ENCODE results near the gene WIPF3. TPM values are rescaled to one million over a fixed set of nuclear protein-coding genes. Genes with fewer than 3 reads are reported as not detected.

Gene WIPF3
- total RNA-seq, 1 experiment from 2014 or later, result 11.6 TPM

DNA sequence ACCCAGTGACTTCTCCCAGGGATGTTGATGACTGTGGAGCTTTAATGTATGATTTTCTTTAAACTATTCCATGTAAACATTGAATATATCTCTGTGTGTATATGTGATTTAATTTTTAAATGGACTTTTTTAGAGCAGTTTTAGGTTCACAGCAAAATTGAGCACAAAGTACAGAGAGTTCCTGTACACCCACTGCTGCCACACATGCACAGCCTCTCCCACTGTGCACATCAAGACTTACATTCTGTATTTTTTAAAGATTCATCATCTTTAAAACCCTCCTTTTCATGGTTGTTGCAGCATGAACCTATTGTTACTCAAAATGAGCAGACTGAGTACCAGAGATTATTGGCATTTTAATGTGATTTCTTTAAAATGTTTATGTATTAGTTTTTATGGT, 51.3 kb downstream of the WIPF3 start:
- Histone ChIP-seq H2AFZ (ENCODE audit: low read length) (no peak overlapping the region), H2BK5ac (ENCODE audit: insufficient read length, low read length) (no peak overlapping the region), H3K9me3 (ENCODE audit: control insufficient read depth, low read depth, low read length) (no peaks in the 10 kb centered on the region), H3K79me1 (ENCODE audit: insufficient read depth, low read depth, low read length, poor library complexity, severe bottlenecking) (no peaks in the 10 kb centered on the region), H2BK120ac (ENCODE audit: low read depth, low read length, poor library complexity, severe bottlenecking) (no peak overlapping the region), H2BK20ac (ENCODE audit: low read depth, low read length, poor library complexity, severe bottlenecking) (no peak overlapping the region), H2BK15ac (ENCODE audit: low read depth, low read length) (no peak overlapping the region), H3K56ac (ENCODE audit: insufficient read length, low read depth, low read length) (no peak overlapping the region), H4K5ac (ENCODE audit: insufficient read length, low read depth, low read length) (no peak overlapping the region), H3K4me1 (ENCODE audit: insufficient read depth, low read length) (no peaks in the 10 kb centered on the region; the same call in 1 of the 2 replicates), H4K91ac (ENCODE audit: insufficient read length, low read depth, low read length) (no peak overlapping the region), H3K18ac (ENCODE audit: insufficient read length, low read depth, low read length) (no peak overlapping the region), H3T11ph (ENCODE audit: low read length) (no peak overlapping the region), H2BK12ac (ENCODE audit: insufficient read length, low read depth, low read length) (no peak overlapping the region), H3K14ac (ENCODE audit: insufficient read depth, low read length) (no peak overlapping the region), H3K4ac (ENCODE audit: low read depth, low read length) (no peak overlapping the region), H3K4me2 (ENCODE audit: insufficient read depth, insufficient read length, low read length) (no peak overlapping the region), H3K23ac (ENCODE audit: insufficient read length, low read depth, low read length) (no peak overlapping the region), H4K20me1 (ENCODE audit: control insufficient read depth, insufficient read depth, insufficient read length) (no peaks in the 10 kb centered on the region), H4K8ac (replicated peaks; ENCODE audit: insufficient read length, low read depth, low read length) (no peak overlapping the region), H3K79me2 (ENCODE audit: insufficient read depth, low read length) (no peaks in the 10 kb centered on the region), H2AK5ac (ENCODE audit: insufficient read length, low read length) (no peak overlapping the region), H3K27me3 (ENCODE audit: insufficient read depth, low read length) (no peaks in the 10 kb centered on the region), H3K23me2 (ENCODE audit: insufficient read length, low read depth, low read length, poor library complexity, severe bottlenecking) (no peaks in the 10 kb centered on the region), H3K27ac (ENCODE audit: insufficient read length, low read depth, low read length) (no peak overlapping the region), H3K9ac (ENCODE audit: extremely low read depth, insufficient read length, low read length) (no peak overlapping the region)
- Mint-ChIP-seq H3K27ac (no peak overlapping the region), H3K36me3 (ENCODE audit: insufficient read depth in 1 of 3, low read depth in 3 of 3) (no peaks in the 10 kb centered on the region), H3K27me3 (ENCODE audit: low read depth) (no peaks in the 10 kb centered on the region), H3K4me1 (peaks cover 25 to 32% of the 10 kb centered on the region in 2 experiments), H3K4me3 (no peak overlapping the region), H3K9me3 (no peaks in the 10 kb centered on the region)
- no peak for DNase-seq
- TF ChIP-seq, protein P1, sequence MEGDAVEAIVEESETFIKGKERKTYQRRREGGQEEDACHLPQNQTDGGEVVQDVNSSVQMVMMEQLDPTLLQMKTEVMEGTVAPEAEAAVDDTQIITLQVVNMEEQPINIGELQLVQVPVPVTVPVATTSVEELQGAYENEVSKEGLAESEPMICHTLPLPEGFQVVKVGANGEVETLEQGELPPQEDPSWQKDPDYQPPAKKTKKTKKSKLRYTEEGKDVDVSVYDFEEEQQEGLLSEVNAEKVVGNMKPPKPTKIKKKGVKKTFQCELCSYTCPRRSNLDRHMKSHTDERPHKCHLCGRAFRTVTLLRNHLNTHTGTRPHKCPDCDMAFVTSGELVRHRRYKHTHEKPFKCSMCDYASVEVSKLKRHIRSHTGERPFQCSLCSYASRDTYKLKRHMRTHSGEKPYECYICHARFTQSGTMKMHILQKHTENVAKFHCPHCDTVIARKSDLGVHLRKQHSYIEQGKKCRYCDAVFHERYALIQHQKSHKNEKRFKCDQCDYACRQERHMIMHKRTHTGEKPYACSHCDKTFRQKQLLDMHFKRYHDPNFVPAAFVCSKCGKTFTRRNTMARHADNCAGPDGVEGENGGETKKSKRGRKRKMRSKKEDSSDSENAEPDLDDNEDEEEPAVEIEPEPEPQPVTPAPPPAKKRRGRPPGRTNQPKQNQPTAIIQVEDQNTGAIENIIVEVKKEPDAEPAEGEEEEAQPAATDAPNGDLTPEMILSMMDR (conservative IDR thresholded peaks at IDR 0.05), result no peak

Measured in H9 (cell line).